Measurements from ENCODE around the gene ZFYVE9.
"Not testable (repeated sequence)": the region's sequence is repeated elsewhere in the genome, so short reads cannot be mapped to it uniquely, and the experiment has no call there.

Gene ZFYVE9

DNA sequence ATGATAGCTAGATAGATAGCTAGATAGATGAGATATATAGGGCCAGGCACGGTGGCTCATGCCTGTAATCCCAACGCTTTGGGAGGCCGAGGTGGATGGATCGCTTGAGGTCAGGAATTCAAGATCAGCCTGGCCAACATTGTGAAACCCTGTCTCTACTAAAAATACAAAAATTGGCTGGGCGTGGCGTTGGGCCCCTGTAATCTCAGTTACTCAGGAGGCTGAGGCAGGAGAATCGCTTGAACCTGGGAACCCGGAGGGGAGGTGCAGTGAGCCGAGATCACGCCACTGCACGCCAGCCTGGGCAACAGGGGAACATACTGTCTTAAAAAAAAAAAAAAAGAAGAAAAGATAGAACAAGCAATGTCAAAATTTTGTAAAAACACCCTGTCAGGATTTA is 8.6 kb downstream of the ZFYVE9 start:
- DNase-seq = not testable (repeated sequence)

- DNase-seq = no peak
Observed at GRCh38 chr1:52150946-52151345, 9.1 kb downstream of the ZFYVE9 start.

- DNase-seq = no peak
Observed at GRCh38 chr1:52152572-52152971, 10.7 kb downstream of the ZFYVE9 start.

GRCh38 chr1:52153010-52153409 is 11.1 kb downstream of the ZFYVE9 start:
- DNase-seq = no peak

- no peak for DNase-seq
Observed at GRCh38 chr1:52153898-52154297, 12.0 kb downstream of the ZFYVE9 start.

- DNase-seq = no peak
Observed at GRCh38 chr1:52156460-52156859, 14.6 kb downstream of the ZFYVE9 start.

DNA sequence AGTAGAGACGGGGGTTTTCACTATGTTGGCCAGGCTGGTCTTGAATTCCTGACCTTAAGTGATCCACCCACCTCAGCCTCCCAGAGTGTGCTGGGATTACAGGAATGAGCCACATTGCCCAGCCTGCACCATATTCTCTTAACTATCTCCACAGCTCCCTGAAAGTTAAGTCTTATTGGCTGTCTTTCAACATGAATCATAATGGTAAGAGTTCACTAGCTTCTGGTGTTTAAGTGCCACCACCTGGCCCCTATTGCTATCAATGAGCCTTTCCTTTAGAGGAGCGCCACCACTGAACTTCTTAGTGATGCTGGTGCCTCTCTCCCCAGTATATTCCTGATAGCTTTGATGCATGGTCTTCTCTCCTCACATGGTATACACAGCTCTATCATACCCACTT is 15.7 kb downstream of the ZFYVE9 start:
- no peak for DNase-seq

DNA sequence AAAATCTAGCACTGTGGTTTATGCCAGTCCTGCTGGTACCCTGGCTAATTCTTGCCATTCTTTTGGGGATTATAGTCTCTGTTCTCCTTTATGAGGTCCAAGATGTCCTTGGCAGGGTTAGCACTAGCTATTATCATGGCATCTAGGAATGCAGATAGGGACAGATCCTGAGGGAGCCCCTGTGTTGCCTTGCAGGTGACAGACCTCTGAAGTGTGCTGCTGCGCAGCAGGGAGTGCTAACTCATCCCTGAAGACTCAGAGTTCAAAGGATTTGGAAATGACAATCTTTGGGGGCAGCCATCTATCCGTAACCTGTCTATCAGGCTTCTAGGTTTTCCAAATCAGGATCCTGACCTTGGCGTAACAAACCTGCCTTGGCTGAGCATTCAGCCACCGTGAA is 16.3 kb downstream of the ZFYVE9 start:
- no peak for DNase-seq

DNA sequence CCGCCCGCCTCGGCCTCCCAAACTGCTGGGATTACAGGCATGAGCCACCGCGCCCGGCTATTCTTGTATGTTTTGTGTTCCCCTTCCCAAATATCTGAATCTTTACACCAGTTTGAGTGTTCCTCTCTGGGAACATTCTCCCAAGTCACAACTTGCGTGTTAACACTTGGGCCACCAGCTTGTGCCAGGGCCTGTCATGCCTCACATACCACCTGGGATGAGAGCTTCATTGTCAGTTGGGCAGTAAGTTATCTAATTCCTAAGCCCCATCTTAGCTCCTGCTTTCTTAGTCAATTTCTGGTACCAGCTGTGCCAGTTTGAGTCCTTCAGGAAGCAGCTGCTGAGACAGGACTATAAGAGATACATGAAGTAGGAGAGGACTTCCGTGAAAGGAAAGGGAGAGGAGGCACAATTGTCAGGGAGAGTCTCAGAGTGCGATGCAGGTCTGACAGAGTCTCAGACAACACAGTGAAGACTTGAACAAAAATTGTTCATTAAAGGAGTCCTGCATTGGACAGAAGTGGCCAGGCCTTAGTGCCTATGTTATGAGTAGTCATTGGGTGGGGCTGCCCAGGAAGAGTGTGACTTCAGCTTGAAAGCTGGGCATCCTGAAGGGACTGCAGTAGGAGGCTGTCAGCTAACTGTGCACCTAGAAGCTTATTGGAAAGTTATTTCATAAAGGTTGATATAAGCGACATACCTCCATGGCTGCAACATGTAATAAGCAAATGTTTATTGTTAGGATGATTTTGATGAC is 17.3 kb downstream of the ZFYVE9 start:
- DNase-seq = no peak

GRCh38 chr1:52162947-52163346 is 21.1 kb downstream of the ZFYVE9 start:
- no peak for DNase-seq

DNA sequence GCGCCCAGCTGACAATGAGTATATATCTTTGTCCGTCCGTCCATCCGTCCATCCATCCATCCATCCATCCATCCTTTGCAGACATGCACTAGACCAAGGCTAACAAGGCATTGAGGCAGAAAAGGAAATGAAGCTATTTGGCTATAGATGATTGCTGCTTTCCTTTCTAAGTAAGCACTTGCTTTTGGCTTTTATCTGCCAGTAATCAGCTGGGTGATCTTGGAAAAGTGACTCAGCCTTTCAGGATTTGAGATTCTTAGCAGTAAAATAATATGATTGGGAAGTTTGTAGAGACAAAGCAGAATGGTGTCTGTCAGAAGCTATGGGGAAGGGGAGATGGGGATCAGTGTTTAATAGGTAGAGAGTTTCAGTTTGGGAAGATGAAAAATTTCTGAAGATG is 22.7 kb downstream of the ZFYVE9 start:
- no peak for DNase-seq

GRCh38 chr1:52166996-52167753 is 25.3 kb downstream of the ZFYVE9 start:
- DNase-seq = no peak

DNA sequence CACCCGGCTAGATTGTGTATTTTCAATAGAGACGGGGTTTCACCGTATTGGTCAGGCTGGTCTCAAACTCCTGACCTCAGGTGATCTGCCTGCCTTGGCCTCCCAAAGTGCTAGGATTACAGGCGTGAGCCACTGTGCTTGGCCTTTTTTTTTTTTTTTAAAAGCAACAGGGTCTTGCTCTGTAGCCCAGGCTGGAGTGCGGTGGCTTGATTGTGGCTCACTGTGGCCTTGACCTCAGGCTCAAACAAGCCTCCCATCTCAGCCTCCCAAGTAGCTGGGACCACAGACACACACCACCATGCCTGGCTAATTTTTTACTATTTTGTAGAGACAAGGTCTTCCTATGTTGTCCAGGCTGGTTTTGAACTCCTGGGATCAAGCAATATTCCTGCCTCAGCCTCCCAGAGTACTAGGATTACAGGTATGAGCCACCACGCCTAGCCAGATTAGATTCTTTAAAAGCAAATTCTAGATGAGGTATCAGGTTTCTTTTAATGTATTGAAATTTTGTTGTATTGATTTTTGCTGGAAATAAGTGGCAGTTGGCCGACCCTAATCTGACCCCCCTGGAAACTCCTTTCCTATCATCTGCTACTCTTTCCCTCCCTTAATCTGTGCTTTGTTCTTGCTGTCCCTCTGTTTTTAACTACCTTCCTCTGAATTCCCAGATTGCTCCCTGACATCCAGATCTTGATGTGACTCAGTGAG is 26.6 kb downstream of the ZFYVE9 start:
- DNase-seq = no peak

- not testable (repeated sequence) for DNase-seq
Observed at GRCh38 chr1:52171149-52171548, 29.3 kb downstream of the ZFYVE9 start.

GRCh38 chr1:52179073-52179472 is 37.2 kb downstream of the ZFYVE9 start:
- no peak for DNase-seq

DNA sequence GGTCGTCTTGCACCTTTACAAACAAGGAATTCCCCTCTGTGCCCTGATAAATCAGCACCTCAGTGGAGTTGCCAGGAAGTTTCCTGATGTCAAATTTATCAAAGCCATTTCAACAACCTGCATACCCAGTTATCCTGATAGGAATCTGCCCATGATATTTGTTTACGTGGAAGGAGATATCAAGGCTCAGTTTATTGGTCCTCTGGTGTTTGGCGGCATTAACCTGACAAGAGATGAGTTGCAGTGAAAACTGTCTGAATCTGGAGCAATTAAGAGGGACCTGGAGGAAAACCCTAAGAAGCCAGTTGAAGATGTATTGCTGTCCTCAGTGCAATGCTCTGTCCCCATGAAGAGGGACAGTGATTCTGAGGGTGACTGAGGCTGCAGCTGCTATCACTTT is 38.3 kb downstream of the ZFYVE9 start:
- DNase-seq = no peak

DNA sequence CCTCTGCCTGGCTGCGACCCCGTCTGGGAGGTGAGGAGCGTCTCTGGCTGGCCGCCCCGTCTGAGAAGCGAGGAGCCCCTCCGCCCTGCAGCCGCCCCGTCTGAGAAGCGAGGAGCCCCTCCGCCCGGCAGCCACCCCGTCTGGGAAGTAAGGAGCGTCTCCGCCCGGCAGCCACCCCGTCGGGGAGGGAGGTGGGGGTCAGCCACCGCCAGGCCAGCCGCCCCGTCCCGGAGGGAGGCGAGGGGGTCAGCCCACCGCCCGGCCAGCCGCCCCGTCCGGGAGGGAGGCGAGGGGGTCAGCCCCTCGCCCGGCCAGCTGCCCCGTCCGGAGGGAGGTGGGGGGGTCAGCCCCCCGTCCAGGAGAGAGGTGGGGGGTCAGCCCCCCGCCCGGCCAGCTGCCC is 39.9 kb downstream of the ZFYVE9 start:
- not testable (repeated sequence) for DNase-seq

DNA sequence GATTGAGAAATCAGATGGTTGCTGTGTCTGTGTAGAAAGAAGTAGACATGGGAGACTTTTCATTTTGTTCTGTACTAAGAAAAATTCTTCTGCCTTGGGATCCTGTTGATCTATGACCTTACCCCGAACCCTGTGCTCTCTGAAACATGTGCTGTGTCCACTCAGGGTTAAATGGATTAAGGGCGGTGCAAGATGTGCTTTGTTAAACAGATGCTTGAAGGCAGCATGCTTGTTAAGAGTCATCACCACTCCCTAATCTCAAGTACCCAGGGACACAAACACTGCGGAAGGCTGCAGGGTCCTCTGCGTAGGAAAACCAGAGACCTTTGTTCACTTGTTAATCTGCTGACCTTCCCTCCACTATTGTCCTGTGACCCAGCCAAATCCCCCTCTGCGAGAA is 40.4 kb downstream of the ZFYVE9 start:
- not testable (repeated sequence) for DNase-seq

DNA sequence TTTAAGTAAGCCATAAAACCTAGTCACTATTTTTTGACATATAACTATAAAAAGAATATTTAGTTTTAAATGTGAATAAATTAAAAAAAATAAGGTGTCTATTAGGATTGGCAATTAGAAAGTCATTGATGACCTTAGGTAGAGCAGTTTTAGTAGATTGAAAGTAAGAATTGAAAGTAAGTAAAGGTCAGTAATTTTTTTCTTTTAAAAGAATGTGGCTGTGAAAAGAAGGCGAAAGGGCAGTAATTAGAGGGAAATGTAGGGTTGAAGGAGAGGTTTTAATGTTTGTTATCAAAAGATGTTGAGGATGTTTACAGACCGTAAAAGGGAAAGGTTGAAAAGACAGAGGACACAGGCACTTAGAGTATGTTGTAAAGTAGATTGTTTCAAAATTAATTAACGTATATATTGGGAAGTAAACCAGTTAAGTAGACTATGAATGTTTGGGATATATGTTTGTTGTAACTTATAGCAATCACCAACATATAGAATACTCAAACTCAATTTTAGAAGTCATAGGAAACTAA is 41.0 kb downstream of the ZFYVE9 start:
- DNase-seq = no peak

DNA sequence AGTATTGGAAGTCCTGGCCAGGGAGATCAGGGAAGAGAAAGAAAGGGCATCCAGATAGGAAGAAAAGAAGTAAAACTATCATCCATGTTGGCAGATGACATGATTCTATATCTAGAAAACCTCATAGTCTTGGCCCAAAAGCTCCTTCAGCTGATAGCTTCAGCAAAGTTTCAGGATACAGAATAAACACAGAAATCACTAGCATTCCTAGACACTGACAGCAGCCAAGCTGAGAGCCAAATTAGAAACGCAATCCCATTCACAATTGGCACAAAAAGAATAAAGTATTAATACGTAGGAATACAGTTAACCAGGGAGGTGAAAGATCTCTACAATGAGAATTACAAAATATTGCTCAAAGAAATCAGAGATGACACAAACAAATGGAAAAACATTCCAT is 44.6 kb downstream of the ZFYVE9 start:
- DNase-seq = no peak

GRCh38 chr1:52189898-52190480 is 48.1 kb downstream of the ZFYVE9 start:
- DNase-seq = no peak

DNA sequence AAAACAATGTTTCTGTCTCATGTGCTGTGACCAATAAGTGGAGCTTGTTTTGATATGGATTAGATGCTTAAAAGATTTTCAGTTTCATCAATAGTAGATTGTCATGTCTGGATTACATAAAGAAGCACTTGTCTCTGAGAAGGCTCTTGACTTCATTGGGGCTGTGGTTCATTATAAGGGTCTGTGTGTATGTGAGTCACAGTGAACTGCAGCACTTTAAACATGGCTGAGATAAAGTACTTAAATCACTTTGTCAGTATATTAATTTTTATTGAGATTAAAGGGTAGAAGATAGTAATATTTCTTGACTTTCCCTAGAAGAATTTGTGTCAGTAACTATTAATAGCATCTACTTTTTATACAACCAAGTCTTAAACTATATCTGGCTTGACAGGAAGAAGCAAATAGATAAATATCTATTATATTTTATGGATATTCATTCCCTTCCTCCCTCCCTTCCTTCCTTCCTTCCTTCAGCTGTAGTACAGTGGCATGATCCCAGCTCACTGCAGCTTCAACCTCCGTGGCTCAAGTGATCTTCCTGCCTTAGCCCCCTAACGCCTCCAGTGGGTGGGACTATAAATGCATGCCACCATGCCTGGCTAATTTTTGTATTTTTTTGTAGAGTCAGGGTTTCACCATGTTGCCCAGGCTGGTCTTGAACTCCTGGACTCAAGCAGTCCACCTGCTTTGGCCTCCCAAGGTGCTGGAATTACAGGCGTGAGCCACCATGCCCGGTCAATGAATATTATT is 48.8 kb downstream of the ZFYVE9 start:
- DNase-seq = no peak

Measured in cerebellar nuclear complex (tissue), 1 donor.